Stimulated activated CD4-positive, alpha-beta T cell treated with anti-CD3 and anti-CD28 coated beads, Interleukin-1b, Interleukin-23, amount 100 ng/mL, for 4 hours (primary cell): ENCODE data around the gene PFKP.
A peak's percentile ranks its signal among the peaks of the same experiment; 100 is the strongest.
"Not testable (repeated sequence)": the region's sequence is repeated elsewhere in the genome, so short reads cannot be mapped to it uniquely, and the experiment has no call there.

Experiments
- DNase-seq, 2 donors: peaks; one replicate each; pipeline ENCODE4 v3.0.0-alpha.2; 2020; ENCODE audit warnings: low read depth in 2 of 2

The PFKP gene

DNA sequence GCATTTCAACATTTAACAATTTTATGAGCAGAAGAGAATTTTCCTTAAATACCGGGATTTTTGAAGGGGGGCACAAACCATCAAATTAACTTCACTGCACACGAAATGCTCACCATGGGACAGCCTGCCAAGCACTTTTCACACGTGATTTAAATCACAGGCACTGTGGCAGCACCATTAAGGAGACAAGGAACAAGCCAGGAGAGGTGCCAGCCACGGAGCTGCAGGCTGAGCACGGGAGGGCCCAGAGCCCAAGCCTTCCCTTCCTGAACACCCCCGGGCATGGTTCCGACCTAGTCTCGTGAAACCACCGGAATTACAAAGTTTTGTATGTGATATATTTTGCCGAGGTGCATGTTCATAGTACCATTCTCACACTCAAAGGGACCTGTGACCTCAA is 91.8 kb downstream of the PFKP start:
- DNase-seq, result no peak

DNA sequence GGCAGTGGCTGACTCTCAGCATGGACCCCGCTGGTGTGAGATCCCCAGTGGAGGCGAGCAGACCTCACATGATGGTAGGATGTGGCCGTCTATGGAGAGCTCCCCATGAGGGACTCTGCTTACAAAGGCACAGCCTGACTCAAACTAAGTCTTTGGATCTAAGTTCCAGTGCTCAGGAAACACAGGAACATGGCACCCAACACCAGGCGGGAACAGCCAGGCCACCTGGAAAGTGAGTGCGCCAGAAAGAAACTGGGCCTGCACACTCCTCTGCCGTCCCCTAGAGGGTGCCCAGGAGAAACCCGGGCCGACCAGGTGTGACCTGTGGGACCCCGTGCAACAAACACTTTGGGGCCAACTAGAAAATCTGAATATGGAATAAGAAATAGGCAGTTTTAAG is 95.2 kb downstream of the PFKP start:
- DNase-seq, result no peak

GRCh38 chr10:3163879-3164278 is 96.5 kb downstream of the PFKP start:
- no peak for DNase-seq

DNA sequence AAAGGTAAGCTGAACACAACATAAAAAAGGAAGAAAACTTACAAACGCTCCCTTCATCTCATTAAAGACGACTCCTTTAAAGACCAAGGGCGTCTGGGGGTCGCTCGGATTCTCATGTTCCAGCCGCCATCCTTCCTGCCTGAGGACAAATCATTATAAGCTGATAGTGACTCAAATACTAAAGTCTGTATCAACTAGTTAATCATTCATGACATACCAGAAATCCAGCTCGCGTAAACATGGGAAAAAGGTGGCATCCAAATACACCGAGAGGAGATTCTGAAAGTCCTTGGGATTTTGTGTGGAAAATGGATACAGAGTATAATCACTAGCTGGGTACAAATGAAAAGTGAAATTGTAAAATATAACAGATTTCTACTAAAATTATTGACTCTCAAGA is 97.8 kb downstream of the PFKP start:
- DNase-seq, result no peak

DNA sequence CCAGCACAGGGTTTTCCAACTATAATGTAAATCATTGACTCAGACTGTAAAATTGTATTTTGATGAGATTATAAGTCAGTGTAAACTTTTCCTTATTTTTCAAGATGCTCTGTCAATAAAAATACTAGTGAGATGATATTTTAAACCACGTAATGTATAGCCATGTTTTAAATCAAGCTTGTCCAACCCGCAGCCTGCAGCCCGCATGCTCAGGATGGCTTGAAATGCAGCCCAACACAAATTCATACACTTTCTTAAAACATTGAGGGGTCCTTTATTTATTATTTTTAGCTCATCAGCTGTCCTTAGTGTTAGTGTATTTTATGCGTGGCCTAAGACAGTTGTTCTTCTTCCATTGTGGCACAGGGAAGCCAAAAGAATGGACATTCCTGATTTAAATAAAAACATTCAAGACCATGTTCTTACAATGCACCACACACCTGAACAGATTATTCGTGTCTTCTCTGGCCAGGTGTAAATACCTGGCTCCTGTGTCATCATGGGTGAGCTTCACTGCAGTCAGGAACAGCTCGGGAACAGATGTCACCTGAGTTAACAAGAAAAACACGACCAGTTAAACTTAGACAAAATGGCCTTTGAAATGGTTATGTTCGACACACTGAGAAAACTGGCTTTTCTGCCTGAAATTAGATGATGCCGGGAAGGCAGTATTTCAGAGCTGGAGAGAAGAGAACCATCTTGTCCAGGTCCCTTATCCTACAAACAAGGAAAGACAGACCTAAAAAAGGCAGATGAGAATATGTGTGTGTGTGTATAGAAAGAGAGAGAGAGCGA is 99.3 kb downstream of the PFKP start:
- DNase-seq, result no peak

GRCh38 chr10:3167611-3168330 is 100.4 kb downstream of the PFKP start:
- DNase-seq, result no peak

GRCh38 chr10:3169271-3169670 is 101.9 kb downstream of the PFKP start:
- no peak for DNase-seq

GRCh38 chr10:3169673-3170072 is 102.3 kb downstream of the PFKP start:
- no peak for DNase-seq

DNA sequence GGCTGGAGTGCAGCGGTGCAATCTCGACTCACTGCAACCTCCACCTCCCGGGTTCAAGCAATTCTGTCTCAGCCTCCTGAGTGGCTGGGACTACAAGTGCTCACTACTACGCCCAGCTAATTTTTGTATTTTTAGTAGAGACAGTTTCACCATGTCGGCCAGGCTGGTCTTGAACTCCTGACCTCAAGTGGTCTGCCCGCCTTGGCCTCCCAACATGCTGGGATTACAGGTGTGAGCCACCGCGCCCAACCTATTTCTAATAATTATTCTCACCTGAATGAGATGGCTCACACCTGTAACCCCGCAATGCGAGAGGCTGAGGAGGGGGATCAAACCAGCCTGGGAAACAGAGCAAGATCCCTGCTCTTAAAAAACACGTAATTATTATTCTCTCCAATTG is 104.1 kb downstream of the PFKP start:
- DNase-seq, result not testable (repeated sequence)

- DNase-seq, result peak; percentile 40 to 57
Observed at GRCh38 chr10:3172081-3172445, 104.7 kb downstream of the PFKP start.

- DNase-seq, result peak; percentile 98
Observed at GRCh38 chr10:3172446-3173170, 105.3 kb downstream of the PFKP start, which contains the start of gene PITRM1. Gene PITRM1, minus strand, starts transcription at chr10:3172782. Its CDS starts 10 bp downstream, at chr10:3172772.

GRCh38 chr10:3173171-3173878 is 106.0 kb downstream of the PFKP start:
- peak in 1 of 2 donors; percentile 50 for DNase-seq

DNA sequence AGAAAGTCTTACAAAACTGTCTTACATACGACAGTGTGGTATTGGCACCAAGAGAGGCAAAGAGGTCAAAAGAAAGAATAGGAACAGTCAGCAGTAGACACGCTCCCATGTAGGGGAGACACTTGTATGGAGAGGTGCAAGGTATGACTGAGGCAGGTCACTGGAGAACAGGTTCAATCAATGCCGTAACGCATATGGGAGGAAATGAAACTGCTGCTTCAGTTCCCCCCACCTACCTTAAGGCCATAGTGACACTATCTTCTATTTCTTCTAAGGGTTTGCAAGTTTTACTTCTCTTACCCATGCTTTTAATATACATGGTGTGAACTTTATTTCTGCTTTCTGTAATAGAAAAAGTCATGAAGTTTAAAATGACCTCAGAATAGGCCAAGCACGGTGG is 110.7 kb downstream of the PFKP start:
- DNase-seq, result no peak

GRCh38 chr10:3179174-3179573 is 111.8 kb downstream of the PFKP start:
- DNase-seq, result no peak

- no peak for DNase-seq
Observed at GRCh38 chr10:3180355-3181025, 113.1 kb downstream of the PFKP start.

- no peak for DNase-seq
Observed at GRCh38 chr10:3185386-3185785, 118.0 kb downstream of the PFKP start.

DNA sequence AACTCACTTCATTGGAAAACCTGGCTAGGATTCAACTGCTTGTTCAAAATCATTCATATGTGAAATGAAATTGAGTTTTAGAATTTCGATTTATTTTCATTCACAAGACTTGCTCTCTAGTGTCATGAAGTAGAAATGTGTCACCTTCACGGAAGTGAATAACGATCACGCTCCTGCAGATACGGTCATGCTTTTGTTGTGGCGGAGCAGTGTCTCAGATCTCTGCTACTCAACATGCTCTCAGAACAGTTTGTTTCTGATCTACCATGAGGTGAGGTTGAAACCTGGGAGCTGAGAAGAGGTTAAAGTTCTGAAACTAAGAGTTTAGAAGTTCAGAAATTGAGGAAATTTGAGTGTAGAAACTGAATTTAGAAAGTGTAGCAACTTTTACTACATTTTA is 119.0 kb downstream of the PFKP start:
- DNase-seq, result peak in 1 of 2 donors; percentile 24
